Activated T-helper 9 cell treated with anti-CD3 and anti-CD28 coated beads, Interleukin-2, amount 50 U/mL, for 16 hours (primary cell): ENCODE data around the gene ATP5MC3.
"Not testable (repeated sequence)": the region's sequence is repeated elsewhere in the genome, so short reads cannot be mapped to it uniquely, and the experiment has no call there.

Experiments
- DNase-seq: peaks from one replicate; pipeline ENCODE4 v3.0.0-alpha.2; 2020; ENCODE audit warnings: low read depth

The ATP5MC3 gene

GRCh38 chr2:175181104-175181876, at the start of gene ATP5MC3:
ATP5MC3 (minus strand) TSS chr2:175181710; CDS start chr2:175181393, 317 bp downstream.
- peak; percentile 86 for DNase-seq

- not testable (repeated sequence) for DNase-seq
Measured at GRCh38 chr2:175228601-175229000, 47.1 kb upstream of the ATP5MC3 start.

- no peak for DNase-seq
Measured at GRCh38 chr2:175228179-175228578, 46.7 kb upstream of the ATP5MC3 start.

- no peak for DNase-seq
Measured at GRCh38 chr2:175227393-175227792, 45.9 kb upstream of the ATP5MC3 start.

- DNase-seq: no peak
Measured at GRCh38 chr2:175220075-175220474, 38.6 kb upstream of the ATP5MC3 start.

GRCh38 chr2:175218551-175218950, 37.0 kb upstream of the ATP5MC3 start:
- no peak for DNase-seq

- DNase-seq: no peak
Measured at GRCh38 chr2:175207741-175208438, 26.4 kb upstream of the ATP5MC3 start.

- DNase-seq: no peak
Measured at GRCh38 chr2:175206866-175207265, 25.4 kb upstream of the ATP5MC3 start.

- no peak for DNase-seq
Measured at GRCh38 chr2:175205523-175205922, 24.0 kb upstream of the ATP5MC3 start.

GRCh38 chr2:175203621-175204496, 22.3 kb upstream of the ATP5MC3 start:
- peak; percentile 5 for DNase-seq

- DNase-seq: no peak
Measured at GRCh38 chr2:175195012-175195411, 13.5 kb upstream of the ATP5MC3 start.

- DNase-seq: no peak
Measured at GRCh38 chr2:175188761-175189160, 7.3 kb upstream of the ATP5MC3 start.

GRCh38 chr2:175187378-175187777, 5.9 kb upstream of the ATP5MC3 start:
- no peak for DNase-seq

GRCh38 chr2:175183674-175184073, 2.2 kb upstream of the ATP5MC3 start:
- DNase-seq: no peak

GRCh38 chr2:175181877-175182308, 383 bp upstream of the ATP5MC3 start:
- DNase-seq: no peak

- peak; percentile 16 for DNase-seq
Measured at GRCh38 chr2:175180701-175181103, 808 bp downstream of the ATP5MC3 start.

- DNase-seq: no peak
Measured at GRCh38 chr2:175176624-175177023, 4.9 kb downstream of the ATP5MC3 start.

GRCh38 chr2:175175896-175176295, 5.6 kb downstream of the ATP5MC3 start:
- no peak for DNase-seq

GRCh38 chr2:175175320-175175719, 6.2 kb downstream of the ATP5MC3 start:
- no peak for DNase-seq

GRCh38 chr2:175170659-175171304, 10.7 kb downstream of the ATP5MC3 start:
- no peak for DNase-seq

GRCh38 chr2:175169191-175169590, 12.3 kb downstream of the ATP5MC3 start:
- DNase-seq: no peak

- no peak for DNase-seq
Measured at GRCh38 chr2:175168564-175168945, 13.0 kb downstream of the ATP5MC3 start.
